ENCODE measurements around the gene ACP5.
"Not testable (repeated sequence)": the region's sequence is repeated elsewhere in the genome, so short reads cannot be mapped to it uniquely, and the experiment has no call there.

The ACP5 gene

DNA sequence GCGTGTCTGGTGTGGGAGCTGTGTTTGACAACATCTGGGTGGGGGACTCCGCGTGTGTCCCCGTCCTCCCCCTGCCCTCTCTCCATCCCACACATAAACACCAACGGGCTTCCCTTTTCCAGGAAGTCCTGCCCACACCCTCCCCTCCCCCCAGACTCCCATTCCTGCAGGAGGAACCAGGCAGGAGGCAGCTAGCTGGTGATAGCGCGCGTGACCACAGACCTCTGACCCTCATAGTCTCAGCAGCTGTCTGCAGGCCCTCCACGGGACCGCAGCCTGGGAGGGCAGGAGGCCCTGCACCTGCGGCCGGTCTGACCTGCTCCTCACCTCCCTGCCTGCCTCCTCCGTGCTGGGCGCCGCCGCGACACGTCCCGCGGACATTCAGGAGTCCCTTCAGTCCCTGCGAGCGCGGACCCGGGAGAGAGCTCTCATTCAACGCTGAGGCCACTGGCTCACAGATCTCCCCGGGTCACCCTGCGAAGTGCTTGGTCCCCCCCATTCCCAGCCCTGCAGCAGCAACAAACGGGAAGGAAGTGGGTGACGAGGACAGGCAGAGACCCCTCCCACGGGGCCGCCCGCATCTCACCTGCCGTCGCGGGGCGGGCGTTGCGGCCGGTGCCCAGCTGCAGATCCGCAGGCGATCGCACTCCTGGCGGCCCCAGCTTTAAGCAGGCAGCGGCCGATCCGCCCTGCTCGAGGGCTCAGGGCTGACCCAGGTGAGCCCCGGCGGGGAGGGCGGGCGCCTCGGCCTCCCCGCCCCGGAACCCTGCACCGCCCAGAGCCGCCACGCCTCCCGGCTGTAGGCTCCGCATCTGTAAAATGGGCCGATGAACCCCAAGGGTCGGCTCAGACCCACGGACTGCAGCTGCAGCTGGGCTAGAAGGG lies 1.1 kb upstream of the ACP5 start:
- peak in 2 of 4 experiments; percentile 17 to 30 for DNase-seq

DNA sequence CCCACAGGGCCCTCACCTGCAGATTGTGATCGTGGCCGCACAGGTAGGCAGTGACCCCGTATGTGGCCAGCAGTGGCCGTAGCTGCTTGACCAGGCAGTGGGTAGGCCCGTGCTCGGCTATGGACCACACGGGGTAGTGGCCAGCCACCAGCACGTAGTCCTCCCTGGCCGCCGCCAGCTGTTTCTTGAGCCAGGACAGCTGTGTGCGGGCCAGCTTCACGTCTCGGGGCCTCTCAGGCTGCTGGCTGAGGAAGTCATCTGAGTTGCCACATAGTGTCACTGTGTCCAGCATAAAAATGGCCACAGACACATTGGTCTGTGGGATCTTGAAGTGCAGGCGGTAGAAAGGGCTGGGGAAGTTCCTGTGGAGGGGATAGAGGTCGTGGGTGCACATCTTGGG lies 1.2 kb downstream of the ACP5 start:
- no peak for DNase-seq

DNA sequence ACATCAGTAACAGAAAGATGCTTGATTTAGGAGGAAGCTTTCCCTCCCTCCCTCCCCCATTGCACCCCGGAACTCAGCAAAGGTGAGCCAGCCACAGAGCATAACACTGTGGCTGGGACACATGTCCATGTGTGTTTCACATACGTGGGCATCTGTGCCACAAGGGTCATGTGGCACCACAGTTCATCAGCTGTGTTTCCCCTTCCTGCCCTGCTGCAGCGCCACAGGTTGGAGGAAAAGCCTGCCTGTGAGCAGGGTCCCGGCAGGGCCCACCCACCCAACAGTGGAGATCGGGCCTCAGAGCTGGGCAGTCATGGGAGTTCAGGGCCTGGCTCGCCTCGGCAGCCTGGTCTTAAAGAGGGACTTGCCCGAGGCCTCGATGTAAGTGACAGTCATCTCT lies 2.8 kb downstream of the ACP5 start:
- DNase-seq: no peak

DNA sequence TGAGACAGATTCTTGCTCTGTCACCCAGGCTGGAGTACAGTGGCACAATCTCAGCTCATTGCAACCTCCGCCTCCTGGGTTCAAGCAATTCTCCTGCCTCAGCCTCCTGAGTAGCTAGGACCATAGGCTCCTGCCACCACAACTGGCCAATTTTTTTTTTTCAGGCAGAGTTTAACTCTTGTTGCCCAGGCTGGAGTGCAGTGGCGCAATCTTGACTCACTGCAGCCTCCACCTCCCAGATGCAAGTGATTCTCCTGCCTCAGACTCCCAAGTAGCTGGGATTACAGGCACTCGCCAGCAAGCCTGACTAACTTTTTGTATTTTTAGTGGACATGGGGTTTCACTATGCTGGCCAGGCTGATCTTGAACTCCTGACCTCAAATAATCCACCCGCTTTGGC lies 3.7 kb downstream of the ACP5 start:
- not testable (repeated sequence) for DNase-seq

DNA sequence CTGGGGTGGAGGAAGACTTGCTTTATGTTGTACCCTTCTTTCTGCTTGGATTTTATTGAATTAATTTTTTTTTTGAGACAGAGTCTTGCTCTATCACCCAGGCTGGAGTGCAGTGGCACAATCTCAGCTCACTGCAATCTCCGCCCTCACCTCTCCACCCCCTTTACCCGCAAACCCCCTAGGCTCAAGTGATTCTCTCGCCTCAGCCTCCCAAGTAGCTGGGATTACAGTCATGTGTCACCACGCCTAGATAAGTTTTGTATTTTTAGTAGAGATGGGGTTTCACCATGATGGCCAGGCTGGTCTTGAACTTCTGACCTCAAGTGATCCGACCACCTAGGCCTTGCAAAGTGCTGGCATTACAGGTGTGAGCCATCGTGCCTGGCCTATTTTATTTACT lies 4.1 kb downstream of the ACP5 start:
- not testable (repeated sequence) for DNase-seq

DNA sequence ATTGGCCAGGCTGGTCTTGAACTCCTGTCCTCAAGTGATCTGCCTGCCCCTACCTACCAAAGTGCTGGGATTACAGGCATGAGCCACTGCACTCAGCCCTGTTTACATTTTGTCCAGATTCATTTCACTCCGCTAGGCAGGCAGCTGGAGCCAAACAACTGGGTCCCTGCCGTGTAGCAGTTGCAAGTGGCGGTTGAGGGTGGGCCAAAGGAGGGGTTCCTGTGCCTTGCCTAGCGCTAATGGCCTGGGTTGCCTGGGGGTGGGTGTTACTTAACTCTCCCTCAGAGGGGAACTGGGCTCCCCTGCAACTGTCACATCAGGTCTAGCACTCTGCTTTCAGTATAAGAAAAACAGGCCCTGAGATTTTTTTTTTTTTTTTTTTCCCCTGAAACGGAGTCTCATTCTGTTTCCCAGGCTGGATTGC lies 7.4 kb downstream of the ACP5 start:
- DNase-seq: no peak

DNA sequence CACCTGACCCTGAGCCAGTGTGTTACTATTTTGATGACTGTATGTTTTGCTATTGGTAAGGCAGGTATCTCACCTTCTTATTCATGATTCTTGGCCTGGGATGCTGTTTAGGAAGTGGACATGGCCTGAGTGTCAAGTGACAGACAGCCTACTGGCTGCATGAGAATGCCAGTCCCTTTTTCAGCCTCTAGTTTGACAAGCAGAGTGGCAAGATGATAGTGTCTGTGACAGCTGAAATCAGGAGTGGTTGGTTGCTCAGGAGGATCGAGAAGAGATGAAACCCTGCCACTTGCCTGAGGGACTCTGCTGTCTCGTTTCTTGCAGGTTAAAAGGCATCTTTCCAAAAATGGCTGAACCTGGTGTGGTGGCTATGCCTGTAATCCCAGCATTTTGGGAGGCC lies 11.3 kb downstream of the ACP5 start:
- DNase-seq: no peak

DNA sequence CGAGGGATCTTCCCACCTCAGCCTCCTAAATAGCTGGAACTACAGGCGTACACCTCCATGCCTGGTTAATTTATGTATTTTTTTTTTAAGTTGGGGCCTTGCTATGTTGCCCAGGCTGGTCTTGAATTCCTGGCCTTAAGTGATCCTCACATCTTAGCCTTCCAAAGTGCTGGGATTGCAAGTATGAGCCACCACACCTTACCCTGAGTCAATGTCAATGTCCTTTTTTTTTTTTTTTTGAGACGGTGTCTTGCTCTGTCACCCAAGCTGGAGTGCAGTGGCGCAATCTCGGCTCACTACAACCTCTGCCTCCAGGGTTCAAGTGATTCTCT lies 11.8 kb downstream of the ACP5 start:
- not testable (repeated sequence) for DNase-seq

DNA sequence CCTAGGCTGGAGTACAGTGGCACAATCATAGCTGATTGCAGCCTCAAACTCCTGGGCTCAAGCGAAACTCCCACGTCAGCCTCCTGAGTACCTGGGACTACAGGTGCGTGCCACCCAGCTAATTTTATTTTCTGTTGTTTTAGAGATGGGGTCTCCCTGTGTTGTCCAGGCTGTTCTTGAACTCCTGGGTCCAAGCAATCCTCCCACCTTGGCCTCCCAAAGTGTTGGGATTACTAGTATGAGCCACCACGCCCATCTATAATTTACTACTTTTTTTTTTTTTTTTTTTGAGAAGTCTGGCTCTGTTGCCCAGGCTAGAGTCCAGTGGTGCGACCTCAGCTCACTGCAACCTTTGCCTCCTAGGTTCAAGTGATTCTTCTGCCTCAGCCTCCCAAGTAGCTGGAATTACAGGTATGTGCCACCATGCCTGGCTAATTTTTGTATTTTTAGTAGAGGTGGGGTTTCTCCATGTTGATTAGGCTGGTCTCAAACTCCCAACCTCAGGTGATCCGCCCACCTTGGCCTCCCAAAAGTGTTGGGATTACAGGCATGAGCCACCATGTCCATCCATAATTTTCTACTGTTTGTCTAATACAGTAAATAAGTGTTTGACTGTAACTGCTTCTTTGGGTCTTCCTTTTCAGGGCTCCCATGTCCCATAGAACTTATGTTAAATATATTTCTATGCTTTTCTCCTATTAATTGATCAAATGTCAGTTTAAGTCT lies 13.2 kb downstream of the ACP5 start:
- not testable (repeated sequence) for DNase-seq

DNA sequence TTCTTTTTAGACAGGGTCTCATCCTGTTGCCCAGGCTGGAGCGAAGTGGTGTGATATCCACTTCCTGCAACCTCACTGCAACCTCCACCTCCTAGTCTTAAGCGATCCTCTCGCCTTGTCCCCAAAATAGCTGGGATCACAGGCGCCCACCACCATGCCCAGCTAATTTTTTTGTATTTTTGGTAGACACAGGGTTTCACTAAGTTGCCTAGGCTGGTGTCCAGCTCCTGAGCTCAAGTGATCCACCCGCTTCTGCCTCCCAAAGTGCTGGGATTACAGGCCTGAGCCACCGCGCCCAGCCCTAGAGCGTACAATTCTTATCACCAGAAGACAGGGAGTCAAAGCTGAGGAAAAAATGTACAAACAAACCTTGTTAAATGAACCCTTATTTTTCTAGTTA lies 13.9 kb downstream of the ACP5 start:
- DNase-seq: no peak

DNA sequence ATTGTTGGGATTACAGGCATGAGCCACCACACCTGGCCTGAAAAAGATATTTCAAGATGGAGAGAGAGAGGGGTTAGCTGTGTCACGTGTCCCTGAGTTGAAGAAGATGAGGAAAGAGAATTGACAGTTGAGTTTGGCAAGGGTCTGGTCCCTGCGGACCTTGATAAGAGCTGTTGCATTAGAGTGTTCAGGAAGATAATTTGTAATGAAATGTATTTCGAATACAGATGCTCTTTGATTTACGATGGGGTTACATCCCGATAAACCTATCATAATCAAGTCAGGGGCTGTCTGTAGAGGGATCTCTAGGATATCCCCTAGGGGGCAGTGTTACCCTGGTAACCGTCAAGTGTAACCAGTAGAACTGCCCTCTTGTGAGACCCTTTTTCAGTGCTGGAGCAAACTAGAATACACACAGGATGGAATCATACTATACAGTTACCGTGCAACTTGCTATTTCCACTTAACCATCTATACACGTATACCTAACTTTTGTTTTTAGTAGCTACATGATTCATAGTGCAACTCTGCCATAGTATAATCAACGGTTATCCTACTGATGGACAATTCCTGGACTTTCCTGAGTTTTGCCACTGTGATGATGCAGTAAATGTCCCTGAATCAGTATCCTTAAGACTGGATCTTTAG lies 16.9 kb downstream of the ACP5 start:
- DNase-seq: peak in 1 of 4 experiments; percentile 19

DNA sequence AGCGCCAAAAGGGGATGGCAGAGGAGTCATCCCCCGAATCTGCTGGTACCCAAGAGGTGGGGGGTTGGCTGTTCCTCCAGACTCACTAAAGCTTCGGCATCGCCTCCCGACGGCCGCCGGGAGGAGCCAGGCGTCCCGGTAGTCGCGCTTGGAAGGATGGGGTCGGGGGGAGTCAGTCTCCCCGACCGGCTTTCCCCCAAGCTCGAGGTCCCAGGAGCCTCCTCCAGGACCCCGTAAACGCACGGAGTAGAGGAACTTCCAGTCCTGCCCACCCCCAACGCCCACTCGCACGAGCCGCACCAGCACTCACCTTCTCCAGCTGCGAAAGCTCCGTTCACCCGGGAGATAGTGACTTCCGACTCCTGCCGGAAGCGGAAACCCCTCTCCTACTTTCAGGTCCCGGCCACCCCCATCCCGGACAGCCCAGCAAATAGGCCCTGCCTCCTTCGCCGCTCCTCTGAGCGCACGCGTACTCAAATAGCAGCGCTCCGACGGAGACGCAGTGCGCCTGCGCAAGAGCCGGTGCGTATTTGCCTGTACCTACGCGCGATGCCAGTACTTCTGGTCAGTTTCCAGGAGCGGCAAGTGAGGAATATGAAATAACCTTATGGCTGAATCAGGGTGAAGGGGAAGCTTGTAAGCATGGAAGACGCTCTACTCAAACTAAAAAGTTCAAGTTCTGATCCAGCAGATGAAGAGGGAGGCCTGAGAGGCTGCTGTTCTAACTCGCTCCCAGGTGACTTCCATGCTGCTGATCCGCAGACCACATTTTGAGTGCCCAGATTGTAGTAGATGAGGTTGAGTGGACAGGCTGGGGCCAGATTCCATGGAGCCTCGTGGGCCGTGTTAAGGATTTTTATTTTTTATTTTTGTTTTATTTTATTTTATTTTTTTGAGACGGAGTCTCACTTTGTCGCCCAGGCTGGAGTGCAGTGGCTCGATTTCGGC lies 18.3 kb downstream of the ACP5 start, which contains the start of gene ELOF1:
Gene ELOF1, minus strand, starts transcription at position 350 of the 948 bp plus-strand sequence. CDS start 4,883 bp downstream, outside the sequence.
- peak; percentile 88 to 92 (median 90) for DNase-seq

DNA sequence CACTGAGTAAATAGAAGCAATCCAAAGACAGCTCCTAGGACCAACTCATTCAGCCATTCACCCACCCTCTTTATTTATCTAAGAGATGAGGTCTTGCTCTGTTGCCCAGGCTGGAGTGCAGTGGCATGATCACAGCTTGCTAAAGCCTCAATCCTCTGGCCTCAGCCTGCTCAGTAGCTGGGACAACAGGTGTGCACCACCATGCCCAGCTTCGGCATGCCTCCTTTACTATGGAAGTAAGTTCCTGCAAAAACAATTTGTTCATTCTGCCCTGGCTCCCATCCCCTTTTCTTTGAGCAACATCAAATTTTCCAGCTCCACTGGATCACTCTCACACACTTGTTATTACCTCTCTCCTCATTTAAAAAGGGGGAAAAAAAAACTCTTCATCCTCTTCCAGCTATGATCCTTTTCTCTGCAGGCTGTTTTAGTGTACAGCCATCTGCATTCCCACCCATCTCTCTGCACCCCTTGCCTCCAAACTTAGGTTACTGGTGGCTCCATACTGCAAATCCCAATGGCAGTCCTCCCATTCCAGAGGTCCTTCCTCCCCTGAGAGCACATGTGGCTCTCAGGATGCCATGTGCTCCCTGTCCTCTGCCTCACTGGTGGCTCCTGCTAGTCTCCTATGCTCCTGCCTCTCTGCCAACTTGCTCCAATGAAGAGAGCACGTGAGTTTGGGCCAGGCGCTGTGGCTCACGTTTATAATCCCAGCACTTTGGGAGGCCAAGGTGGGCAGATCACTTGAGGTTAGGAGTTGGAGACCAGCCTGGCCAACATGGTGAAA lies 20.6 kb downstream of the ACP5 start:
- no peak for DNase-seq

DNA sequence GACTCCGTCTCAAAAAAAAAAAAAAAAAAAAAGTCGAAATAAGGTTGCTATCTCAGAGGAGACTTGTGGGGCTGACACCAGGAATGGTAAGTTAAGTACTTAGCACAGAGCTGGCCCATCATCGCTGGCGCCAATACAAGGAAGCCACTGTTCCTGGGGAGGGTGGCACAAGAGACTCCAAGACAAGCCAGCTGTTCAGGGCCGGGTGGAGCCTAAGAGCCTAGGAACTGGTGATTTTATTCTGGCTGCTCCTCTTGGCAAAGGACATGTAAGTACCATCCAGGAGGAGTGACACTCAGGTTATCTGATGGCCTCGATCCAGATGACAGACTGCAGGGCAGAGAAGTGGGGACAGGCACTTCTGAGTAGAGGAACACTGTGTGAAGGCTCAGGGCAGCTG lies 22.2 kb downstream of the ACP5 start:
- no peak for DNase-seq

DNA sequence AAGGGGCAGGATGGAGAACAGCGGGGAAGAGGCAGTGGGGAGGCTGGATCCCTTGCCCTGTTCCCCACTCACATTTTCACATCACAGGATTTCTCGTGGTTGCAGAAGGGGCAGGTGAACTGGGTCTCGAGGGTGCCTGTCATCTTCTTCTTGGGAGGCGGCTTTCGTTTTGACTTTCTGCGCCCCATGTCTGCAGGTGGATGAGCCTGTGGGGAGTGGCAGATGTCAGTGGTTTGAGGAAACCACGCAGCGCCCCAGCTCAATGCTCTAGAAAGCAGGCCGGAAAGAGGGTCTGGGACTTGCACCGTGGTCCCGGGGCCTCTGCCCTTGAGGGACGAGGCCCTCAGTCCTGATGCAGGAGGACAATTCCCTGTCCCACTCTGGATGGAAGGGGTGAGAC lies 23.3 kb downstream of the ACP5 start:
- DNase-seq: no peak

DNA sequence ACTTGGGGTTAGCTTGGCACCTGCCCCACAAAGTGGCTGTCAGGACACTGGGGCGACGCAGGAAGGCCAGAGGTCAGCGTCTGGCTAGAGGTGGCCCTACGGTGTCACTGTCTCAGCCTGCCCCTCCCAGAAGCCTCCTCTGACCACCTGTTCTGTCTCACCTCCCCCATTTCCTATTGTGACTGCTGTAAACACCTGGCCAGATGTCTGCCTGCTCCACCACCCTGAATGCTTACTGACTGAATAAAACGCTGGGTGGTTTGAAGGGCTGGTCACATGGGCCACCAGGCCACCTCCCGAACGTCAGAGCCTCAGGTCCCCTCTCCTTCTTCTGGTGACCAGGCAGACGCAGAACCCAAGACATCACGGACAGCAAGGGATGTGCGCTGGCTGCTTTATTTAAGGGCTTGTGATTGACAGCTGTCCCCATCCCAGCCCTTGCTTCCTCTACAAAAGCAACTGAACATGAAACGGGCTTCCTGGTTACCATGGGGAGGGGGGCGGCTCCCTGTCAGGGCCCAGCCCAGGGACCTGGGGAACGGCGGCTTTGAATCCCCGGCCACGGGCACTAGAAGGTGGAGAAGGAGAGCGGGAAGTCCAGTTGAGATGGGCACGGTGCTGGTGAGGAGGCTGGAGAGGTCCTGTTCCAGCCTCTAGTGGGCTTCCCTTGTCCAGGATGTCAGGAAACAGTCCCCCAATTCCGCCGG lies 24.6 kb downstream of the ACP5 start:
- no peak for DNase-seq

DNA sequence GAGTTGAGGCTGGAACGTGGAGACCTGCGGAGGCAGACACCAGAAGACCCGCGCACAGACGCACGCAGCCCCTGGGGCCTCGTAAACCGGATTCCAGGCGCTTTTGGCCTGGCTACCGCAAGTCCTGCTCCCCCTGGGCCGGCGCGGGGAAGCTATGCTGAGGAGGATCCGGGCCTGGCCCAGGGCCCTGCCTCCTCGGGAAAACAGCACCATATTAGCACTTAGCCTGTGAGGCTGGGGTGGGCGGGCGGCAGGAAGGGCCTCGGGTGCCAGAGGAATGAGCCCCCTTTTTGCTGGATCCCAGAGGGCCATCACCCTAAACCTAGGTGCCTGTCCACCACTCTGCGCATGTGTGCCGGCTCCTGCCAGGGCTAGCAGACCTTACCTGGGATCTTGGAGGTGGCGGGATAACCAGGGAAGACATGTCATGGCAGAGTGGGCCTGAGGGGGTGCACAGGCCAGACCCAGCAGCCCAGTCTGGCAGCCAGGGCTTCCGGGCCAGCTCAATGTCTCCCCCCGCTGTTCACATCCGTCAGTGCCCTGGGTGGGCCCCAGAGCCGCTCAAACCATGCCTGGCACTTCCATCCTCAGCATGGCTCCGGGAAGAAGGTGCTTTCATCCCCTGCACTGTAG lies 25.7 kb downstream of the ACP5 start:
- DNase-seq: no peak

DNA sequence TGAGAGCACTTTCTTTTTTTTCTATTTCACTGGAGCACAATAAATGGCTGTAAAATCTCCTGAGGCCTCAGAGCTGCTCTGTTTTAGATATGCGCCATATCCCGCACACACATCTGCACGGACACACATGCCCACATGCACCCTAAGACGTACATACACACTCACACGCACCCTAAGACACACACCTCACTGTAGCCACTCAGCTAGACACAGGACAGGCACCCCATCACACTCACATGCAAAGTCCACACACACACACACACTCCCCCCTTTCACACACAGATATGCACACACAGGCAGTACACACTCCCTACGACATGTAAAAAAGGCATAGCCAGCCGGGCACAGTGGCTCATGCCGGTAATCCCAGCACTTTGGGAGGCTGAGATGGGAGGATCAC lies 27.2 kb downstream of the ACP5 start:
- DNase-seq: no peak

DNA sequence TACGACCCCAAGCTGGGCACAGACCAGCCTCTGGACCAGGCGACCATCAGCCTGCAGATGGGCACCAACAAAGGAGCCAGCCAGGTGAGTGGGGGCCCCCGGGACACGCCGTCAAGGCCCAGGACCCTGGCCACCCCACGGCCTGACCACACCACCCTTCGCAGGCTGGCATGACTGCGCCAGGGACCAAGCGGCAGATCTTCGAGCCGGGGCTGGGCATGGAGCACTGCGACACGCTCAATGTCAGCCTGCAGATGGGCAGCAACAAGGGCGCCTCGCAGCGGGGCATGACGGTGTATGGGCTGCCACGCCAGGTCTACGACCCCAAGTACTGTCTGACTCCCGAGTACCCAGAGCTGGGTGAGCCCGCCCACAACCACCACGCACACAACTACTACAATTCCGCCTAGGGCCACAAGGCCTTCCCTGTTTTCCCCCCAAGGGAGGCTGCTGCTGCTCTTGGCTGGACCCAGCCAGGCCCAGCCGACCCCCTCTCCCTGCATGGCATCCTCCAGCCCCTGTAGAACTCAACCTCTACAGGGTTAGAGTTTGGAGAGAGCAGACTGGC lies 28.0 kb downstream of the ACP5 start:
- DNase-seq: no peak
